NCI-H345 treated with DMSO at 0.1 percent for 48 hours (cell line): ENCODE measurements around the gene ACOT7.

Experiments used
- DNase-seq: peaks from one replicate; lab custom pipeline; 2025; ENCODE audit not compliant: unreplicated experiment; lab: John Stamatoyannopoulos, UW

Gene ACOT7

DNA sequence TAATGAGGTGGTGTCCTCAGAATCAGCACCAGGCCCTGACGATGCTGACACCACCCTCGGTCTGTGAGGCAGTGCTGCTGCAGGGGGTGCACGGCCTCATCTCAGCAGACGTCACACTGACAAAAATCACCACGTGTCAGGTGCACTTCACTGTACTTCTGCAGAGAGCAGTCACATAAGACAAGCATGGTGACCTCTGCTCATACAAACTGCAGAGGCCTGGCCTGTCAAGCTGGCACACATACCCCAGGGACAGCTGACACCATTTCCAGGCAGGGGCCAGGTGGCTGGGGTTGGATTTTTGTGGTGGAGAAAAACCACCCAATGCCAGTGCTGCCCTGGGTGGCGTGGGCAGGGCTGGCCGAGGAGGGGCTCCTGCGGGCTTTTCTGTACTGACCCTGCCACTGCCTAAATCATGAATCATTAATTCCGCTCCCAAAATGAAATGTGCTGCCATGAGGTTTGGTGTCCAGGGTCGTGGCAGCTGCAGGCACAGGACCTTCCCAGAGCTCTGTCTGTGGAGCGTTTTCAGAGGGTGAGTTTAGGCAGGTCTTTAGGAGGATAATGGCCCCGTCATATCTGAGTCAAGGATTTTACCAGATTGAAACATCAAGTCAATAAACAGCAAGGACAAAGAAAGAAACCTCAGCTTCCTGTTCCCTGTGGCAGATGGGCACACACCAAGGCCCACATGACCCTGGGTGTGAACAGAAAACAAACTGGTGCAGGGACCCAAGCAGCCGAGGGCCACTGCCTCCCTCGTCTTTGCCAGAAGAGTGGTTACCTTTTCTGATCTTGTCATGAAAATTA is 99.3 kb downstream of the ACOT7 start:
- no peak for DNase-seq

GRCh38 chr1:6292102-6292501 is 101.5 kb downstream of the ACOT7 start:
- no peak for DNase-seq

DNA sequence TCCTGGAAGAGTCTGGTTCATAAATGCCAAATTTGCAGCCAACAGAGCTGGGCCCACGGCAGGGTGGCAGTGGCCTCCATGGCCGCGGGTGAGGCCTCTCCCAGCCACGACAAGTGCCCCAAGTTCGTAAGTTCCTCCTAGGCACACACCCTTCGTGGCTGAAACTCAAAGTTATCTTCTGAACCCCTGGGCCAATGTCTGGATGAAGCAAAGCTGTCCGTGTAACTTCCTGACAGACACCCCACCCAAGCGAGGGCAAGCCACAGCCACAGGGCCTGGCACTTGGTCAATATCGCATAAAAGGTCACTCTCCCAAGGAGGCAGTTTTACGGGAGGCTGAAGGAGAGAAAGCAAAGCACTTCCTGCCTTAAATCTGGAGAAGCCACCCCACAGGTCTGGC is 104.9 kb downstream of the ACOT7 start:
- no peak for DNase-seq

DNA sequence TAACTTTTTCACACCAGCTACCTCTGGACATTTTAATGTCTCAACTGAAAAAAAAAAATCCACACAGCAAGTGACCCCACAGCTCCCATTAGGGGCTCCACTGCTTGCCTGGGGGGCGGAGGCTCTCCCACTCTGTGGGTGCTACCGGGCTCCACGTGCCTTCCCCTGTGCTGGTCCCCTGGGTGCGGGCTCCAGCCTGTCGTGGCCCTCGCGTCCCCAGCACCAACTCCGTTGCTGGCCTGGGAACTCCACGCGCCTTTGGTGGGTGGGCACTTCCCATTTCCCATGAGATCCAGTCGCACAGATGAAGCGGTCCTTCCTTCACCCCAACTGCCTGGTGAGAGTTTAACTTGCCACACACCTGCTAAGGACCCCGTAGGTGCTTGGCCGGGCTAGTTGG is 105.5 kb downstream of the ACOT7 start:
- no peak for DNase-seq

- DNase-seq, result no peak
Observed at GRCh38 chr1:6287431-6287886, 106.1 kb downstream of the ACOT7 start.

GRCh38 chr1:6287029-6287428 is 106.5 kb downstream of the ACOT7 start:
- no peak for DNase-seq

GRCh38 chr1:6286266-6286665 is 107.3 kb downstream of the ACOT7 start:
- DNase-seq, result no peak

DNA sequence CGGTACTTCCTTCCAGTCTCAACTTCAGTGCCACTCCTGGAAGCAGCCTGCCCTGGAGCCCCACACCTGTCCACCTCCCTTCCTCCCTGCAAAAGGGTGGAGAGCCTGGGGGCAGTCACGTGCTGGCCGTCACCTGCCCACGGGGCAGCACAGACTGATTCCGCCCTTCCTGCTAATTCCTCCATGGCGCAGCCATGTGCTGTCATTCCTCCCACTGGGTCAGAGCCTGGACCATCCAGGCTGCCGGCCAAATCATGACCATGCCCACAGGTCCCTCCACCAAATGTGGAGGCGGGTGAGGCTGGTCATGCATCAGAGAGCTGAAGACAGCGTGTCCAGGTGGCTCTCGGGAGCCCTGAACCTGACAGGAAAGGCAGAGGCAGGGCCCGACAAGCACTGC is 108.2 kb downstream of the ACOT7 start:
- no peak for DNase-seq

GRCh38 chr1:6282577-6283270 is 110.8 kb downstream of the ACOT7 start:
- no peak for DNase-seq

GRCh38 chr1:6281511-6282402 is 111.8 kb downstream of the ACOT7 start:
- no peak for DNase-seq

- DNase-seq, result no peak
Observed at GRCh38 chr1:6280761-6281451, 112.7 kb downstream of the ACOT7 start.

GRCh38 chr1:6279613-6280383 is 113.8 kb downstream of the ACOT7 start:
- DNase-seq, result no peak

DNA sequence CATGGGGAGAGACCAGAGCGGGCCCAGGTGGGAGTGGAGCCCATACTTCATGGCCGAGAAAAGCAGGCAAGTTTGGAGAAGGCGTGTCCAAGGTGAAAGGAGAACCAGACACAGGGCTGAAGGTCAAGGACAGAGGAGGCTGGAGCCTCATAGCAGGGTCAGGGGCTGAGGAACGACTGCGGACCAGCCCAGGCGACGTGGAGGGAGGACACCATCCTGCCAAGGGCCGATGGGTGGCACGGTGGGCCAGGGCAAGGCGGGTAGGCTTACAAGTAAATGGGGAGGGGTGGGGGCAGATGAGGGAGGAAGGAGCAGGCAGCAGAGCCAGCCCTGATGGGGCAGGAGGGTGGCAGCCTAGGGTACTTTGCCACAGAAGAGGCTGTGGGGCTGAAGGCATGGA is 114.5 kb downstream of the ACOT7 start:
- DNase-seq, result no peak

- no peak for DNase-seq
Observed at GRCh38 chr1:6278263-6278662, 115.3 kb downstream of the ACOT7 start.

GRCh38 chr1:6276811-6277555 is 116.6 kb downstream of the ACOT7 start:
- DNase-seq, result no peak

GRCh38 chr1:6275826-6276782 is 117.5 kb downstream of the ACOT7 start:
- DNase-seq, result no peak

GRCh38 chr1:6274622-6275139 is 118.9 kb downstream of the ACOT7 start:
- no peak for DNase-seq

DNA sequence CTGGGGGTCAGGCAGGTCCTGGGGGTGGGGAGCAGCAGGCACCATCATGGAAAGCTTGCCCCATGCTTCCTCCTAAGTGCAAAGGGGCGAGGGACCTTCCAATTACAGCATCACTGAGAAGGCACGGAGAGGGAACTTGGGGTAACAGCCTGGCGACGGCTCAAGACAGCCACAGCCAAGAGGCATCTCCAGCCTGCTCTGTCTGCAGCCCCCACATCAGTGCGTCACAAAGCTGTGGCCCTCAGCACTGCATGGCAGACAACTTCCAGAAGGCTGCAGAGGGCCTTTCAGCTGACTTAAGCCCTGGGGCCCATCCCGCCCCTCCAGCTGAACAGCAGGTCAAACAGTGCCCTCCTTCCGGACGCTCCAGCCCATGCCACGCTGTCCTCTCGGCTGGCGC is 119.5 kb downstream of the ACOT7 start:
- DNase-seq, result no peak
